ENCODE data around the gene PIGQ. TPM values are rescaled to one million over a fixed set of nuclear protein-coding genes. Genes with fewer than 3 reads are reported as not detected.

Gene PIGQ
- total and polyA plus RNA-seq, 3 donors from 2014 or later = 80.5 to 123 (median 95.4) TPM

- peaks cover 19% of the 10 kb centered on the region for H3K4me1 ChIP-seq
- TF ChIP-seq POLR2A (IDR thresholded peaks at IDR 0.05) = no peak
- intact Hi-C loops (cut with DNase I; ENCODE audit: low total_unique reads) = loop anchor here (10.0 kb wide), 2 partner anchors 49 to 79 kb away; partner anchors contain the start of genes METTL26, RHOT2 and WFIKKN1
- no peak overlapping the region for H3K4me3 ChIP-seq
- no peaks in the 10 kb centered on the region for H3K27me3 ChIP-seq
- DNase-seq = no peak
- 46 to 58% methylated on average over 8 to 16 of the region's 16 CpGs for WGBS, 2 donors
- H3K9me3 ChIP-seq = no peaks in the 10 kb centered on the region
- H3K36me3 ChIP-seq (ENCODE audit: low read depth, missing control alignments) = no peaks in the 10 kb centered on the region
- no peak overlapping the region for H3K27ac ChIP-seq
These were observed 16.4 kb downstream of the PIGQ start for GRCh38 chr16:586047-586644.

DNA sequence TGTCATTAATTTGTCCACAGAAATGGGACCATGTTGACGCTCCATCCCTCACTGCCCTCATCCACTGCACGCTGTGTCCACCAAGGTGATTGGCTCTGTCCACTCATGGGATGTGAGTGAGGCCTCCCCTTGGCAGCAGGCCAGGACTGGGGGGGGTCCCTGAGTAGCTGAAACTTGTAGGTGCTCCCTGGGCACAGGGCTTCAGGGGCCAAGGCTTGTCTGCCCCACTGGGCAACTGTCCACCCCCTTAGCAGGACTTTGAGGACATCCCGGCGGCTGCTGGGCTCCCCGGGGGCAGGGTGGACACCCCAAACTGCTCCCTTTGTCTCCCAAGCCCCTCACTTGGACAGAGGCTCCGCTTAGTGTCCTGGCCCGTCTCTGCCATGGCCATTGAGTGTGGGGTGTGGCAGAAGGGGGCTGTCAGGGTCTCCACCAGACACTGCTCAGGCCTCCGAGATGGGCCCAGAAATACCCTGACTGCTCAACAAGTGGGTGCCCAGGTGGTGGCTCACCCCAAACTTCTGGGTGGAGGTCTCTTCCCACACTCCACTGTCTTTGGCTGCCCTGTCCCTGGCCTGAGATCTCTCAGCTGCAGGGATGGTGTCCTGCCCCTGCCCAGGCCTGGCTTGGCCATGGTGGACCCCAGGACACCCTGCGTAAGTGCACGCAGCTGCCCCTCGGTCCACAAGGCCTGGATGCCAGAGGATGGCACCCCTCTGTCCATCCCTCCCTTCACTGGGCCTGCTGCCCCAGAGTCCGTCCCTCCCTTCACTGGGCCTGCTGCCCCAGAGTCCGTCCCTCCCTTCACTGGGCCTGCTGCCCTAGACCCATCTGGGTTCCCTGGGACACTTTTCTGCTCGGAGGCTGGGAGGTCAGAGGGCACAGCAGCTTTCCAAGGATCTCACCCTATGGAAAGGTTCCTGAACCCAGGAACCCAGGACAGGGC lies 17.1 kb downstream of the PIGQ start:
- intact Hi-C loops (cut with DNase I; ENCODE audit: low total_unique reads) = loop anchor here (10.0 kb wide), 2 partner anchors 48 to 78 kb away; partner anchors contain the start of genes METTL26, RHOT2 and WFIKKN1
- no peak for DNase-seq
- no peaks in the 10 kb centered on the region for H3K36me3 ChIP-seq (ENCODE audit: low read depth, missing control alignments)
- peak overlapping the region in 1 of 2 donors; percentile 8 for H3K27ac ChIP-seq
- H3K9me3 ChIP-seq = no peaks in the 10 kb centered on the region
- TF ChIP-seq, protein P1, sequence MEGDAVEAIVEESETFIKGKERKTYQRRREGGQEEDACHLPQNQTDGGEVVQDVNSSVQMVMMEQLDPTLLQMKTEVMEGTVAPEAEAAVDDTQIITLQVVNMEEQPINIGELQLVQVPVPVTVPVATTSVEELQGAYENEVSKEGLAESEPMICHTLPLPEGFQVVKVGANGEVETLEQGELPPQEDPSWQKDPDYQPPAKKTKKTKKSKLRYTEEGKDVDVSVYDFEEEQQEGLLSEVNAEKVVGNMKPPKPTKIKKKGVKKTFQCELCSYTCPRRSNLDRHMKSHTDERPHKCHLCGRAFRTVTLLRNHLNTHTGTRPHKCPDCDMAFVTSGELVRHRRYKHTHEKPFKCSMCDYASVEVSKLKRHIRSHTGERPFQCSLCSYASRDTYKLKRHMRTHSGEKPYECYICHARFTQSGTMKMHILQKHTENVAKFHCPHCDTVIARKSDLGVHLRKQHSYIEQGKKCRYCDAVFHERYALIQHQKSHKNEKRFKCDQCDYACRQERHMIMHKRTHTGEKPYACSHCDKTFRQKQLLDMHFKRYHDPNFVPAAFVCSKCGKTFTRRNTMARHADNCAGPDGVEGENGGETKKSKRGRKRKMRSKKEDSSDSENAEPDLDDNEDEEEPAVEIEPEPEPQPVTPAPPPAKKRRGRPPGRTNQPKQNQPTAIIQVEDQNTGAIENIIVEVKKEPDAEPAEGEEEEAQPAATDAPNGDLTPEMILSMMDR (IDR thresholded peaks at IDR 0.05) = no peak
- no peak for TF ChIP-seq POLR2A (IDR thresholded peaks at IDR 0.05)
- peaks cover 22% of the 10 kb centered on the region for H3K4me1 ChIP-seq
- H3K4me3 ChIP-seq = no peak overlapping the region
- 60 to 68% methylated on average over 9 to 11 of the region's 14 CpGs for whole genome bisulfite sequencing, 2 donors
- H3K27me3 ChIP-seq = no peaks in the 10 kb centered on the region

- Histone ChIP-seq H3K27ac (peak overlapping the region; percentile 96 to 98), H3K36me3 (ENCODE audit: low read depth, missing control alignments) (no peaks in the 10 kb centered on the region), H3K9me3 (no peaks in the 10 kb centered on the region), H3K4me1 (peaks cover 35% of the 10 kb centered on the region), H3K4me3 (peak overlapping the region; percentile 84 to 86), H3K27me3 (no peaks in the 10 kb centered on the region)
- intact Hi-C loops (cut with DNase I; ENCODE audit: low total_unique reads) = loop anchor here (10.0 kb wide), 2 partner anchors 46 to 76 kb away; partner anchors contain the start of genes METTL26, RHOT2 and WFIKKN1
- 0% methylated on average over 1 to 21 of the region's 21 CpGs for WGBS, 2 donors
- DNase-seq = peak; percentile 55
- TF ChIP-seq, protein P1 (IDR thresholded peaks at IDR 0.05) = no peak
- no peak for TF ChIP-seq POLR2A (IDR thresholded peaks at IDR 0.05)
These were observed 18.8 kb downstream of the PIGQ start for GRCh38 chr16:588639-588888.

DNA sequence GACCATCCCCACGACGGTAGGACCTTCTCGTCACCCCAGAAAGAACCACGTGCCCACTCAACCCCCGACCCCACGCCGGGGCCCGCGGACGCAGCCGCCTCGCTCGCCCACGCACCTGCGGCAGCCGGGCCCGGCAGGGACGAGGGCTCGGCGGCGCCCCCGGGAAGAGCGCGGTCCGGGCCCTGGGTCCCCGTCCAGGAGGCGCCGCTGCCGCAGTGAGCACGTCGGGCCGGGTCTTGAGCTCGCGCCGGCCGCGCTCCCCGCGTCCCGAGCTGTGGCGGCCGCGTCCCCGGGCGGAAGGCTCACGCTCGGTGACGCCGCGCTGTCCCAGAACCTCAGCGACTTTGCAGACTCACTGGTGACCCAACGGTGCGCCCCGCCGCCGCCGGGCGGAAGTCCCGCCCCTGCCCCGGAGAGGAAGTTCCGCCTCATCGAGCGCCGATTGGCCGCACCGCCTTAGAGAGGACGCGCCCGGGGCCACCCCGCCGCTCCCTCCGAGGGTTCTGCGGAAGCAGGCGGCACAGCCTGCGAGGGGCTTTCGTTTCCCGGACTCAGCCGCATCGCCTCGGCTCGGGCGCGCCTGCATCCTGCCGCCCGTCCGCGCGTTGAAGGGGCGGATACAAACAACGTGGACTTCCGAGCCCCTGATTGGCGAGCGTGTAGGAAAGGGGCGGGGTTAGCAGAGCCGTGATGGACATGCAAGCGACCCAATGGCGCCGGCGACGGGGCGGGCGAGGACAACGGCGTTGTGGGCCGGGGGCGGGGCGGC lies 19.3 kb downstream of the PIGQ start:
- H3K36me3 ChIP-seq (ENCODE audit: low read depth, missing control alignments) = no peaks in the 10 kb centered on the region
- H3K27ac ChIP-seq = peak overlapping the region; percentile 96 to 98
- 1% methylated on average over 19 to 70 of the region's 107 CpGs for WGBS, 2 donors
- H3K9me3 ChIP-seq = no peaks in the 10 kb centered on the region
- H3K4me3 ChIP-seq = peak overlapping the region; percentile 84 to 86
- no peak for TF ChIP-seq POLR2A (IDR thresholded peaks at IDR 0.05)
- TF ChIP-seq, protein P1 (IDR thresholded peaks at IDR 0.05) = no peak
- peaks cover 33% of the 10 kb centered on the region for H3K4me1 ChIP-seq
- peak; percentile 99 for DNase-seq
- intact Hi-C loops (cut with DNase I; ENCODE audit: low total_unique reads) = loop anchor here (10.0 kb wide), 2 partner anchors 46 to 76 kb away; partner anchors contain the start of genes METTL26, RHOT2 and WFIKKN1
- H3K27me3 ChIP-seq = no peaks in the 10 kb centered on the region

Measured in testis (tissue), 3 donors.